ENCODE measurements around the gene COL11A2.

- TF ChIP-seq ZNF331 (CRISPR knock-in tag; IDR thresholded peaks at IDR 0.05; ENCODE audit: low read depth) (no peak), REST (IDR thresholded peaks at IDR 0.05; ENCODE audit: unreplicated experiment) (no peak), CREB1 (CRISPR knock-in tag; IDR thresholded peaks at IDR 0.05; ENCODE audit: low read depth) (no peak), POLR2AphosphoS5 (IDR thresholded peaks at IDR 0.05; ENCODE audit: low read depth) (no peak), EZH2 (IDR thresholded peaks at IDR 0.05; ENCODE audit: low read depth, unreplicated experiment) (no peak)
- TF ChIP-seq, protein P1, sequence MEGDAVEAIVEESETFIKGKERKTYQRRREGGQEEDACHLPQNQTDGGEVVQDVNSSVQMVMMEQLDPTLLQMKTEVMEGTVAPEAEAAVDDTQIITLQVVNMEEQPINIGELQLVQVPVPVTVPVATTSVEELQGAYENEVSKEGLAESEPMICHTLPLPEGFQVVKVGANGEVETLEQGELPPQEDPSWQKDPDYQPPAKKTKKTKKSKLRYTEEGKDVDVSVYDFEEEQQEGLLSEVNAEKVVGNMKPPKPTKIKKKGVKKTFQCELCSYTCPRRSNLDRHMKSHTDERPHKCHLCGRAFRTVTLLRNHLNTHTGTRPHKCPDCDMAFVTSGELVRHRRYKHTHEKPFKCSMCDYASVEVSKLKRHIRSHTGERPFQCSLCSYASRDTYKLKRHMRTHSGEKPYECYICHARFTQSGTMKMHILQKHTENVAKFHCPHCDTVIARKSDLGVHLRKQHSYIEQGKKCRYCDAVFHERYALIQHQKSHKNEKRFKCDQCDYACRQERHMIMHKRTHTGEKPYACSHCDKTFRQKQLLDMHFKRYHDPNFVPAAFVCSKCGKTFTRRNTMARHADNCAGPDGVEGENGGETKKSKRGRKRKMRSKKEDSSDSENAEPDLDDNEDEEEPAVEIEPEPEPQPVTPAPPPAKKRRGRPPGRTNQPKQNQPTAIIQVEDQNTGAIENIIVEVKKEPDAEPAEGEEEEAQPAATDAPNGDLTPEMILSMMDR (conservative IDR thresholded peaks at IDR 0.05; ENCODE audit: low read depth in 2 of 2), result no peak
These were observed 3.1 kb downstream of the COL11A2 start for GRCh38 chr6:33189164-33189563.

All from GM23338 (cell line).